ENCODE measurements around the gene ACER1.
A peak's percentile ranks its signal among the peaks of the same experiment; 100 is the strongest.
"Not testable (repeated sequence)": the region's sequence is repeated elsewhere in the genome, so short reads cannot be mapped to it uniquely, and the experiment has no call there.

ACER1 gene

GRCh38 chr19:6333439-6333838, at the start of gene ACER1:
Gene ACER1, minus strand, starts transcription at chr19:6333612. Its CDS starts 61 bp downstream, at chr19:6333551.
- no peak for DNase-seq (ENCODE audit: low read depth)

GRCh38 chr19:6383188-6383587, 49.8 kb upstream of the ACER1 start:
- DNase-seq (ENCODE audit: low read depth), result no peak

GRCh38 chr19:6381030-6381750, 47.8 kb upstream of the ACER1 start:
- no peak for DNase-seq (ENCODE audit: low read depth)

GRCh38 chr19:6379744-6380143, 46.3 kb upstream of the ACER1 start:
- DNase-seq (ENCODE audit: low read depth), result no peak

GRCh38 chr19:6378486-6378885, 45.1 kb upstream of the ACER1 start:
- DNase-seq (ENCODE audit: low read depth), result no peak

- DNase-seq (ENCODE audit: low read depth), result no peak
Observed at GRCh38 chr19:6378041-6378440, 44.6 kb upstream of the ACER1 start.

- no peak for DNase-seq (ENCODE audit: low read depth)
Observed at GRCh38 chr19:6376512-6377190, 43.2 kb upstream of the ACER1 start.

- no peak for DNase-seq (ENCODE audit: low read depth)
Observed at GRCh38 chr19:6375411-6376010, 42.1 kb upstream of the ACER1 start, which contains the start of gene PSPN. Gene PSPN, minus strand, starts transcription at chr19:6375933. Its CDS starts 84 bp downstream, at chr19:6375849.

- no peak for DNase-seq (ENCODE audit: low read depth)
Observed at GRCh38 chr19:6374711-6375410, 41.4 kb upstream of the ACER1 start.

- no peak for DNase-seq (ENCODE audit: low read depth)
Observed at GRCh38 chr19:6374161-6374709, 40.8 kb upstream of the ACER1 start.

- no peak for DNase-seq (ENCODE audit: low read depth)
Observed at GRCh38 chr19:6373813-6374108, 40.3 kb upstream of the ACER1 start.

- peak; percentile 98 for DNase-seq (ENCODE audit: low read depth)
Observed at GRCh38 chr19:6373096-6373812, 39.8 kb upstream of the ACER1 start.

- DNase-seq (ENCODE audit: low read depth), result peak; percentile 90
Observed at GRCh38 chr19:6372594-6373095, 39.2 kb upstream of the ACER1 start, which contains the start of gene ALKBH7. Gene ALKBH7, plus strand, starts transcription at chr19:6372794. Its CDS starts 27 bp downstream, at chr19:6372821.

- DNase-seq (ENCODE audit: low read depth), result no peak
Observed at GRCh38 chr19:6364353-6364752, 30.9 kb upstream of the ACER1 start.

GRCh38 chr19:6362351-6362801, 29.0 kb upstream of the ACER1 start:
- no peak for DNase-seq (ENCODE audit: low read depth)

- DNase-seq (ENCODE audit: low read depth), result no peak
Observed at GRCh38 chr19:6362027-6362350, 28.6 kb upstream of the ACER1 start.

GRCh38 chr19:6360857-6361216, 27.4 kb upstream of the ACER1 start:
- not testable (repeated sequence) for DNase-seq (ENCODE audit: low read depth)

- not testable (repeated sequence) for DNase-seq (ENCODE audit: low read depth)
Observed at GRCh38 chr19:6360445-6360844, 27.0 kb upstream of the ACER1 start.

GRCh38 chr19:6359568-6360341, 26.3 kb upstream of the ACER1 start:
- no peak for DNase-seq (ENCODE audit: low read depth)

GRCh38 chr19:6358003-6358402, 24.6 kb upstream of the ACER1 start:
- no peak for DNase-seq (ENCODE audit: low read depth)

- no peak for DNase-seq (ENCODE audit: low read depth)
Observed at GRCh38 chr19:6357174-6357573, 23.8 kb upstream of the ACER1 start.

Measured in activated T-cell treated with anti-CD3 and anti-CD28 coated beads for 1 hour (primary cell).